HL-60/S4 treated with phorbol 12-myristate 13-acetate at 8.2 ng/mL for 4 days and 3 days (cell line): ENCODE data around the gene DLL4.

Source experiments
- in situ Hi-C: fragments of 300-500 bp; cut with MboI; formaldehyde crosslinking; loops from 2 replicates; pipeline ENCODE4 v1.15.0; 2022; ENCODE audit warnings: low sequenced_read_pairs

DLL4 gene

GRCh38 chr15:40926659-40927494 is 2.3 kb upstream of the DLL4 start:
- in situ Hi-C loops, result no loop called here

GRCh38 chr15:40927495-40927872 is 1.7 kb upstream of the DLL4 start:
- in situ Hi-C loops, result no loop called here

GRCh38 chr15:40927873-40928806 is 1.0 kb upstream of the DLL4 start:
- in situ Hi-C loops, result no loop called here

DNA sequence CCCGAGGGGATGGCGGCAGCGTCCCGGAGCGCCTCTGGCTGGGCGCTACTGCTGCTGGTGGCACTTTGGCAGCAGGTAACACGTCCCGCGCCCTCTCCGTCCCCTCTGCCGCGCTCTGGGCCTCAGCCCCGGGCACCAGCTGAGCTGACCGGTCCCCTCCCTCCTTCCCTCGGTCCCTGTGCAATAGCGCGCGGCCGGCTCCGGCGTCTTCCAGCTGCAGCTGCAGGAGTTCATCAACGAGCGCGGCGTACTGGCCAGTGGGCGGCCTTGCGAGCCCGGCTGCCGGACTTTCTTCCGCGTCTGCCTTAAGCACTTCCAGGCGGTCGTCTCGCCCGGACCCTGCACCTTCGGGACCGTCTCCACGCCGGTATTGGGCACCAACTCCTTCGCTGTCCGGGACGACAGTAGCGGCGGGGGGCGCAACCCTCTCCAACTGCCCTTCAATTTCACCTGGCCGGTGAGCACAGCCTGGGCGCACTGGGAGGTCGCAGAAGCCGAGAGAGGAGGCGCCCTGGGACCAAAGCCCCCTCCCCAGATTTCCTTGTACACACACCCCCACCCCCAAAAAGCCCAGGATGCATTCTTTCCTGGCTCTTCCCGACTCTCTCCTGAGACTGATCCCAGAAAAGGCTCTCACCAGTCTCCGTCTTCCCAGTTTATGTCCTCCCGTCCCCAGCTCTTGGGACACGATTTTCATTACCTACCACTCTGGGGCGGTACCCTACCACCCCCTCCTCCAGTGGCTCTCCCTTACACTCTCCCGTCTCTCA is 705 bp downstream of the DLL4 start:
- in situ Hi-C loops, result no loop called here

GRCh38 chr15:40930430-40931299 is 1.5 kb downstream of the DLL4 start:
- in situ Hi-C loops, result no loop called here

- in situ Hi-C loops, result no loop called here
Measured at GRCh38 chr15:40931300-40932142, 2.4 kb downstream of the DLL4 start.

DNA sequence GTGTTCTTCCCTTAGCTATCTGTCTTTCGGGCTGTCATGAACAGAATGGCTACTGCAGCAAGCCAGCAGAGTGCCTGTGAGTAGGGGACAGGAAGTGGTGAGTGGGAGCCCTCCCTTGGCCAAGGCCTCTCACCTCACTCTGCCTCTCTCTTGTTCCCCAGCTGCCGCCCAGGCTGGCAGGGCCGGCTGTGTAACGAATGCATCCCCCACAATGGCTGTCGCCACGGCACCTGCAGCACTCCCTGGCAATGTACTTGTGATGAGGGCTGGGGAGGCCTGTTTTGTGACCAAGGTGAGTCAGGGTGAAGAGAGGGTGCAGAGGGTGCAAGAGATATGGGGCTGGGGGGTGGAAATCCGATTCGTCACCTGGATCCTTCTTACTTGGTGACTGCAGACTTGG is 3.0 kb downstream of the DLL4 start:
- in situ Hi-C loops, result no loop called here

DNA sequence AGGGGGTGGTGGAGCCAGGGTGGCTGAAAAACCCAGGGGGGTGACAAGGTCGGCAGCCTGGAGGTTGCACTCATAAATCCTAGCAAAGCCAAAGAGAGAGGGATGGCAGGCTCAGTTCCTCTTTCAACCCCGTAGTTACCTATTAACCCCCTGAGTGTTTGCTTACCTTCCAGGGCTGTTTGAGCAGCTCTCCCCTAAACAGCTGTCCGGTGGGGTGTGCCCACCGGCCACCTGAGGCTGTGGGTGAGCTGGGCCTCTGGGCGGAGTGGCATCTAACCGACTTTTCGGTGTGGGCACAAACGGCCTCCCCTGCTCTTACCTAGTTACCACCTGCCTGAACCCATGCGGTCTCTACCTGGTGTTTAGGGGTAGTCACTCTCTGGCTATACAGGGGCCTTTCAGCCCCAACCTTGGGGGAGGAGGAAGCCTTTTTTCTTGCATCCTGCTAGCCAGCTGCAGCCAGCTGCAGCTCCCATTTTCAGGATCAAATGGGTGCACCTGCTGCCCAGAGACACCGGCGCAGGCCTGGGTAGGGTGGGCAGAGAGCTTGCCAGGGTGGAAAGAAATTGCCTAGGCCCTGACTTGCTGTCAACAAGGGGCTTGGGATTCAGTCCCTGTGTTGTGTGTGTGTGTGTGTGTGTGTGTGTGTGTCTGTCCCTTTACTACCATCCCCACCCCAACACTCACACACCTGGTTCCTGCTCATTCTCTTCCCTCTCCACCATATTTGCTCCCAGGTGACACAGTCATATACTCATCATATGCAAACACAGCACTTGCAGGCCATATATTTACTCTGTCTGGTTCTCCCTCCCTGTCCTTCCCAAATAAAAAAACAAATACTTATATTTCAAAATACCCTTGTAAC is 3.7 kb downstream of the DLL4 start:
- in situ Hi-C loops, result no loop called here

DNA sequence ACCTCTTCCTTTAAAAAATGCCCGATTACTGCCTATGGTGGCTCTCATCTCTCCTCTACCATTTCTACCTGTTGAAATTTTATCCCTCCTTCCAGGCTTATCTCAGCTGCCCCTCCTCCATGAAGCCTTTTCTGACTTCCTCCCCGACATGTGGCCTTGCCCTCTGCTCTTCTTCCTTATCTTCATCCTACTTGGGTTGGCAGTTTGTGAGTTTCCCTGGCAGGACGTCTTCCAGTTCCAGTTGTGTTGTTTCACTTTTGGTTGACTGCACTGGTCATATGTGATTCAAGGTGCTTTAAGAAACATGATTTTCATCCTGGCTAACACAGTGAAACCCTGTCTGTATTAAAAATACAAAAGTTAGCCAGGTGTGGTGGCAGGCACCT is 4.4 kb downstream of the DLL4 start:
- in situ Hi-C loops, result no loop called here

- in situ Hi-C loops, result no loop called here
Measured at GRCh38 chr15:40934457-40934856, 5.3 kb downstream of the DLL4 start.

DNA sequence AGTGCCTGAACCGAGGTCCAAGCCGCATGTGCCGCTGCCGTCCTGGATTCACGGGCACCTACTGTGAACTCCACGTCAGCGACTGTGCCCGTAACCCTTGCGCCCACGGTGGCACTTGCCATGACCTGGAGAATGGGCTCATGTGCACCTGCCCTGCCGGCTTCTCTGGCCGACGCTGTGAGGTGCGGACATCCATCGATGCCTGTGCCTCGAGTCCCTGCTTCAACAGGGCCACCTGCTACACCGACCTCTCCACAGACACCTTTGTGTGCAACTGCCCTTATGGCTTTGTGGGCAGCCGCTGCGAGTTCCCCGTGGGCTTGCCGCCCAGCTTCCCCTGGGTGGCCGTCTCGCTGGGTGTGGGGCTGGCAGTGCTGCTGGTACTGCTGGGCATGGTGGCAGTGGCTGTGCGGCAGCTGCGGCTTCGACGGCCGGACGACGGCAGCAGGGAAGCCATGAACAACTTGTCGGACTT is 7.1 kb downstream of the DLL4 start:
- in situ Hi-C loops, result no loop called here

GRCh38 chr15:40936709-40937666 is 7.8 kb downstream of the DLL4 start:
- in situ Hi-C loops, result no loop called here

GRCh38 chr15:40937762-40938535 is 8.8 kb downstream of the DLL4 start:
- in situ Hi-C loops, result no loop called here

DNA sequence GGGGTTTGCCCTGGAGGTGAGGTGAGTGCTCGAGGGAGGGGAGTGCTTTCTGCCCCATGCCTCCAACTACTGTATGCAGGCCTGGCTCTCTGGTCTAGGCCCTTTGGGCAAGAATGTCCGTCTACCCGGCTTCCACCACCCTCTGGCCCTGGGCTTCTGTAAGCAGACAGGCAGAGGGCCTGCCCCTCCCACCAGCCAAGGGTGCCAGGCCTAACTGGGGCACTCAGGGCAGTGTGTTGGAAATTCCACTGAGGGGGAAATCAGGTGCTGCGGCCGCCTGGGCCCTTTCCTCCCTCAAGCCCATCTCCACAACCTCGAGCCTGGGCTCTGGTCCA is 9.4 kb downstream of the DLL4 start:
- in situ Hi-C loops, result no loop called here

DNA sequence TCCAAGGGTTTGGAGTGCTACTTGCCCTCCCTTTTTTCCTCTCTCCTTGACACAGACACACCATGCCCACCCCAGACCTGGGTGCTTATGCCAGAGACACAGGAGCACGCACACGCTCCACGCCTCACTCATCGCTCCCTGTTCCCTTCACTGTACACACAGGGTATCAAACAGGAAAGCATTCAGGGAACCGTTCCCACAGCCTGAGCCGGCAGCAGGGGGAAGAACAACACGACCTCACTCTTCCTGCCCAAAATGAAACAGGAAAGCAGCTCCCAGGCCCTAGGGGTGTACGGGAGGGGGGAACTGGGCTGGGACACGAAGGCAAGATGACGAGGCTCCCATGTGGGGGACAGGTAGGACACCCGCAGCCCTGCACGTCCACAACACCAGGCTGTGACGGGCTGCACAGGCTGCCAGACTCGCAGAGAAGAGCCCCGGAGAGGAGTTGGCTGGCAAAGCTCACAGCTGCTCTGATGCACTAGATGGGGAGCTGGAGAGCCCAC is 11.2 kb downstream of the DLL4 start:
- in situ Hi-C loops, result no loop called here

- in situ Hi-C loops, result no loop called here
Measured at GRCh38 chr15:40941068-40941527, 12.0 kb downstream of the DLL4 start.
